HepG2 (cell line): ENCODE results near the gene SPRED2. TPM values are rescaled to one million over a fixed set of nuclear protein-coding genes. Genes with fewer than 3 reads are reported as not detected.
A peak's percentile ranks its signal among the peaks of the same experiment; 100 is the strongest.

ENCODE experiments used
- ATAC-seq: fragments of 200-7000 bp; cut with Tn5 transposase; 3 replicates; pipeline ENCODE4 v1.9.1; 2020; ENCODE audit warnings: mild to moderate bottlenecking, moderate library complexity
- BruUV-seq: library from RNA; stranded (reverse); fragments of 400-500 nt; replicated peaks from 2 replicates; lab custom pipeline; 2021; lab: Mats Ljungman, UMichigan
- CTCF ChIA-PET: fragments of 300-600 bp; formaldehyde crosslinking; extraction: SDS; loops from one replicate; lab custom pipeline; 2021; ENCODE audit warnings: low total read pairs, inconsistent platforms, low intra/inter-chr PET ratio; lab: Yijun Ruan, JAX
- POLR2A ChIA-PET: fragments of 350-600 bp; sonication (Branson Sonifier 250); formaldehyde crosslinking; loops from one replicate; lab custom pipeline; 2020; ENCODE audit warnings: antibody characterized with exemption, inconsistent platforms; lab: Yijun Ruan, JAX
- DNase-seq: peaks from one replicate; pipeline ENCODE4 v3.0.0-alpha.2; 2015; ENCODE audit warnings: low spot score
- FAIRE-seq: peaks from 3 replicates; lab custom pipeline; 2011; peaks lifted over from hg19 to GRCh38; lab: Jason Lieb, UNC
- H2AFZ ChIP-seq: one replicate; pipeline ENCODE4 v1.6.1; 2011; ENCODE audit warnings: low read length, inconsistent platforms
- H3K27ac ChIP-seq: fragments of 300-600 bp; 3 replicates; pipeline ENCODE4 v1.8.0; 2011; ENCODE audit warnings: mixed run types, mild to moderate bottlenecking, mixed read lengths, low read length, inconsistent platforms; ENCODE audit not compliant: insufficient read depth; ENCODE audit errors: extremely low read length
- H3K27me3 ChIP-seq, 2 experiments: fragments of 200-600 bp in 1 of 2; 2 replicates in 1 of 2; 3 replicates in 1 of 2; pipeline versions ENCODE4 v1.6.0 to v1.8.0; 2011; ENCODE audit warnings: low read length in 2 of 2, mild to moderate bottlenecking in 2 of 2, moderate library complexity in 2 of 2, inconsistent platforms in 1 of 2; ENCODE audit not compliant: insufficient read depth in 2 of 2, control insufficient read depth in 1 of 2
- H3K36me3 ChIP-seq, 2 experiments: fragments of 200-600 bp in 1 of 2; replicated peaks in 1 of 2; 2 replicates in 1 of 2; 3 replicates in 1 of 2; pipeline versions ENCODE4 v1.5.1 to v1.8.0; 2011; ENCODE audit warnings: low read length in 2 of 2, inconsistent platforms in 1 of 2; ENCODE audit not compliant: insufficient read depth in 2 of 2, control insufficient read depth in 1 of 2
- H3K4me1 ChIP-seq: 2 replicates; pipeline ENCODE4 v1.5.1; 2012; ENCODE audit warnings: low read length, inconsistent platforms; ENCODE audit not compliant: insufficient read depth
- H3K4me2 ChIP-seq: 2 replicates; pipeline ENCODE4 v1.6.0; 2011; ENCODE audit warnings: low read depth, low read length, inconsistent platforms
- H3K4me3 ChIP-seq, 3 experiments: fragments of 200-600 bp in 1 of 3; sonication (generic), shearing (Covaris generic) in 1 of 3; replicated peaks in 1 of 3; 2 replicates each; pipeline ENCODE4 v1.5.1; 2011 to 2016; ENCODE audit warnings: low read length in 3 of 3, inconsistent platforms in 2 of 3, low read depth in 2 of 3, mild to moderate bottlenecking in 2 of 3, control low read depth in 1 of 3, mixed read lengths in 1 of 3; ENCODE audit not compliant: insufficient read depth in 1 of 3
- H3K79me2 ChIP-seq: one replicate; pipeline ENCODE4 v1.6.1; 2011; ENCODE audit warnings: low read length, inconsistent platforms; ENCODE audit not compliant: insufficient read depth
- H3K9ac ChIP-seq: 2 replicates; pipeline ENCODE4 v1.6.0; 2011; ENCODE audit warnings: mild to moderate bottlenecking, low read depth, low read length, inconsistent platforms; ENCODE audit not compliant: insufficient read depth
- H3K9me3 ChIP-seq: 2 replicates; pipeline ENCODE4 v1.5.1; 2012; ENCODE audit warnings: mild to moderate bottlenecking, low read length
- H4K20me1 ChIP-seq: 2 replicates; pipeline ENCODE4 v1.6.0; 2011; ENCODE audit warnings: inconsistent platforms, mild to moderate bottlenecking, low read length, moderate library complexity; ENCODE audit not compliant: insufficient read depth
- DBP ChIP-seq: sonication (generic); formaldehyde crosslinking; IDR thresholded peaks from 2 replicates; pipeline ENCODE4 v1.4.0; 2020; ENCODE audit warnings: missing genetic modification reagents; ENCODE audit errors: not compliant biosample characterization
- HES4 ChIP-seq: sonication (generic); formaldehyde crosslinking; IDR thresholded peaks from 2 replicates; pipeline ENCODE4 v1.9.0; 2021; ENCODE audit warnings: mild to moderate bottlenecking, missing genetic modification reagents, borderline replicate concordance
- IKZF5 ChIP-seq: IDR thresholded peaks from 2 replicates; pipeline ENCODE4 v1.6.1; 2018; ENCODE audit warnings: missing genetic modification reagents, mild to moderate bottlenecking, missing compliant biosample characterization
- MED13 ChIP-seq: sonication (generic); formaldehyde crosslinking; IDR thresholded peaks from 2 replicates; pipeline ENCODE4 v1.5.0; 2020; ENCODE audit warnings: missing genetic modification reagents
- MED8 ChIP-seq: sonication (generic); formaldehyde crosslinking; IDR thresholded peaks from 2 replicates; pipeline ENCODE4 v1.8.1; 2023; ENCODE audit warnings: mild to moderate bottlenecking, missing genetic modification reagents; ENCODE audit not compliant: insufficient replicate concordance
- NFE2L1 ChIP-seq: sonication (generic); formaldehyde crosslinking; IDR thresholded peaks from 2 replicates; pipeline ENCODE4 v1.4.0; 2020; ENCODE audit warnings: missing genetic modification reagents, mild to moderate bottlenecking, borderline replicate concordance
- NFIB ChIP-seq: sonication (generic); formaldehyde crosslinking; IDR thresholded peaks from 2 replicates; pipeline ENCODE4 v1.9.0; 2021; ENCODE audit warnings: missing genetic modification reagents, mild to moderate bottlenecking, borderline replicate concordance
- RERE ChIP-seq: IDR thresholded peaks from 2 replicates; pipeline ENCODE4 v1.6.1; 2016; ENCODE audit warnings: low read depth, missing genetic modification reagents, missing compliant biosample characterization
- ZBTB3 ChIP-seq: sonication (generic); formaldehyde crosslinking; IDR thresholded peaks from 2 replicates; pipeline ENCODE4 v1.4.0; 2020; ENCODE audit warnings: low read depth, mild to moderate bottlenecking, moderate library complexity, missing genetic modification reagents, borderline replicate concordance
- ZFP36 ChIP-seq: fragments of 150-350 bp; IDR thresholded peaks from 2 replicates; pipeline ENCODE4 v1.6.1; 2018; ENCODE audit warnings: borderline replicate concordance, low read length, low read depth; ENCODE audit not compliant: partially characterized antibody
- ZNF24 ChIP-seq: fragments of 450-650 bp; IDR thresholded peaks from 2 replicates; pipeline ENCODE4 v1.6.1; 2017; ENCODE audit warnings: antibody characterized with exemption, mild to moderate bottlenecking
- ZNF460 ChIP-seq: sonication (generic); formaldehyde crosslinking; IDR thresholded peaks from 2 replicates; pipeline ENCODE4 v1.5.1; 2020; ENCODE audit warnings: missing genetic modification reagents, mild to moderate bottlenecking, borderline replicate concordance
- ZNF720 ChIP-seq: sonication (generic); formaldehyde crosslinking; IDR thresholded peaks from 2 replicates; pipeline ENCODE4 v1.4.0; 2020; ENCODE audit warnings: missing genetic modification reagents
- ZNF777 ChIP-seq: sonication (generic); formaldehyde crosslinking; IDR thresholded peaks from 2 replicates; pipeline ENCODE4 v1.4.0; 2020; ENCODE audit warnings: missing genetic modification reagents
- WGBS: methylation state at CpG from one replicate; pipeline ENCODE4 v1.1.6; 2017; ENCODE audit warnings: low lambda C conversion rate; 5-methylcytosine and 5-hydroxymethylcytosine counted together
- in situ Hi-C: cut with HindIII; loops from 2 replicates; pipeline ENCODE4 v1.10.0; 2017; ENCODE audit warnings: low pct_unique_long_range_greater_than_20kb; ENCODE audit not compliant: extremely low pct_ligation_motif_present
- intact Hi-C: fragments of 100-400 bp; cut with micrococcal nuclease; formaldehyde crosslinking; loops from one replicate; pipeline ENCODE4 v1.10.0; 2022; ENCODE audit not compliant: unreplicated experiment
- polyA plus RNA-seq, 8 experiments: library from polyadenylated mRNA; depleted of rRNA in 3 of 8; stranded (reverse) in 7 of 8; unstranded in 1 of 8; fragments of >200 nt; fragmentation: Illumina TruSeq in 4 of 8; extraction: Trizol in 4 of 8; gene quantifications; 2 replicates each; pipeline versions ENCODE4 v1.2.1 to v1.2.3, GENCODE V29; 2011 to 2016; ENCODE audit warnings: low read depth in 4 of 8, missing spikeins in 1 of 8, mixed read lengths in 1 of 8; ENCODE audit not compliant: insufficient read depth in 1 of 8
- total RNA-seq, 5 experiments: library from RNA; depleted of rRNA; stranded (reverse); fragments of >200 nt; fragmentation: Illumina TruSeq; extraction: Trizol; gene quantifications; 2 replicates each; pipeline ENCODE4 v1.2.3, GENCODE V29; 2016; ENCODE audit warnings: low read depth in 1 of 5

The SPRED2 gene
- total and polyA plus RNA-seq, 2 of the 13 experiments (the other 11 are each of a cell fraction or from before 2014, with no cell fraction given): 13.0 to 37.0 TPM

- peak overlapping the region; percentile 48 for H3K4me2 ChIP-seq
- no peaks in the 10 kb centered on the region for H3K36me3 ChIP-seq
- H4K20me1 ChIP-seq: no peaks in the 10 kb centered on the region
- ATAC-seq (peak; percentile 54), DNase-seq (no peak), FAIRE-seq (no peak)
- intact Hi-C loops: no loop called here
- in situ Hi-C loops: no loop called here
- H3K27ac ChIP-seq: no peak overlapping the region
- peaks cover 65% of the 10 kb centered on the region for H3K4me1 ChIP-seq
- no peak overlapping the region; a peak in 1 of 6 replicates for H3K4me3 ChIP-seq
- no TSS peak for BruUV-seq
- 30% methylated on average over 6 of the region's 6 CpGs for WGBS
- ChIA-PET CTCF (no interaction called here), POLR2A (interaction anchor here (0.7 to 1.5 kb wide), 2 partner anchors 67 to 69 kb away, joined by 3 read pairs; partner anchors contain the start of gene ACTR2)
- TF ChIP-seq ZNF460 (CRISPR knock-in tag) (no peak), NFE2L1 (no peak), MED13 (CRISPR knock-in tag) (no peak), NFIB (CRISPR knock-in tag) (no peak), DBP (CRISPR knock-in tag) (no peak), ZNF24 (no peak), ZBTB3 (no peak), IKZF5 (CRISPR knock-in tag) (no peak), HES4 (CRISPR knock-in tag) (no peak), ZNF777 (CRISPR knock-in tag) (no peak), MED8 (CRISPR knock-in tag) (no peak), RERE (no peak), ZNF720 (CRISPR knock-in tag) (no peak), ZFP36 (no peak)
- H3K79me2 ChIP-seq: no peaks in the 10 kb centered on the region
- no peaks in the 10 kb centered on the region for H3K9me3 ChIP-seq
- H3K9ac ChIP-seq: no peak overlapping the region
- no peaks in the 10 kb centered on the region for H3K27me3 ChIP-seq
- H2AFZ ChIP-seq: no peak overlapping the region
These were observed 138.3 kb downstream of the SPRED2 start for GRCh38 chr2:65294136-65294535.
